ENCODE data around the gene LXN. TPM values are rescaled to one million over a fixed set of nuclear protein-coding genes. Genes with fewer than 3 reads are reported as not detected.

LXN gene
- total RNA-seq, 1 experiment from 2014 or later, result 4.6 TPM

DNA sequence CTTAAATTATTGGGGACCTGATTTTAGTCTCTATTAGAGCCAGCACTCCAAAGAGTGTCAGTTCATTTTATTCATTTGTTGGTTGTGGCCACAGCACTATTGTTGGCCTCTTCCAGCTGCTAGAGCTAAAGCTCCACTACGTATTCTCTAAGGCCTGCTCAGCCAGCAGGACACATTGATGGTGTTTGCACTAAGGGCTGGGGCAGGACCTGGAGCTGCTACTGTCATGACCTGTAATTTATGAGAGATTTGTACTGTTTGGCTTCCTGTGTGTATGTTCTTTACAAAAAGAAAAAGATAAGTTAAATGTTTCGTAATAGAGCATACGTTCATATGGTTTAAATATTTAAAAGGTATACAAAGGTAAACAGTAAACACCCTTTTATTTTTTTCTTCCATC, 20.0 kb downstream of the LXN start:
- Mint-ChIP-seq H3K27me3 (ENCODE audit: low read depth) (no peaks in the 10 kb centered on the region), H3K4me1 (no peaks in the 10 kb centered on the region), H3K9me3 (no peaks in the 10 kb centered on the region), H3K27ac (no peak overlapping the region), H3K36me3 (peaks cover 46% of the 10 kb centered on the region), H3K4me3 (no peak overlapping the region)
- POLR2A ChIA-PET, result no interaction called here
- TF ChIP-seq ATF1 (CRISPR knock-in tag; IDR thresholded peaks at IDR 0.05), result no peak
- no peak for TF ChIP-seq CDX4 (CRISPR knock-in tag; IDR thresholded peaks at IDR 0.05; ENCODE audit: borderline replicate concordance)
- no peak for TF ChIP-seq ERG (CRISPR knock-in tag; IDR thresholded peaks at IDR 0.05)
- CTCF ChIA-PET, result interaction anchor here (1.3 kb wide), 1 partner anchor 20 kb away, joined by 3 read pairs; the partner anchor contains the start of gene LXN
- ATAC-seq (no peak), DNase-seq (ENCODE audit: low spot score) (no peak)

DNA sequence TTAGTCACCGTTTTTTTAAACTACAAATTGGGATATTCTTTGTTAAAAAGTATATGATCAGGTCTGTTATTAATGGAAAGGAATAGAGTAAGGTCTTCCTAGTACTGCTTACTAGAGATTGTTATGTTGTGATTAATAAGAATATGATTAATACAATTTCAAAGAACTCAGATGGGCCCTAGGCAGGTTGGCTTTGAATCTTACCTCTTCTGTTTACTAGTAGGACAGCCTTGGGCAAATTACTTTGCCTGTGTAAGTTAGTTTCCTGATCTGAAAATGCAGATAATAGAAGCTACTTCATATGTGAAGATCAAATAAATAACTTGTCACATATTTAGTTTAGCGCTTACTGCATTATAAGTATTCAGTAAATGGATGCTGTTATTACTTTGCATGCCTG, 21.3 kb downstream of the LXN start:
- H3K9me3 Mint-ChIP-seq, result no peaks in the 10 kb centered on the region
- H3K4me1 Mint-ChIP-seq, result no peaks in the 10 kb centered on the region
- no peaks in the 10 kb centered on the region for H3K27me3 Mint-ChIP-seq (ENCODE audit: low read depth)
- H3K4me3 Mint-ChIP-seq, result no peak overlapping the region
- no peak for TF ChIP-seq NR1H2 (CRISPR knock-in tag; IDR thresholded peaks at IDR 0.05)
- TF ChIP-seq MXD4 (CRISPR knock-in tag; IDR thresholded peaks at IDR 0.05; ENCODE audit: borderline replicate concordance), result no peak
- no peak for TF ChIP-seq ETV6 (CRISPR knock-in tag; IDR thresholded peaks at IDR 0.05)
- TF ChIP-seq ZNF317 (CRISPR knock-in tag; IDR thresholded peaks at IDR 0.05; ENCODE audit: borderline replicate concordance, low read depth), result no peak
- TF ChIP-seq ZNF281 (CRISPR knock-in tag; IDR thresholded peaks at IDR 0.05), result no peak
- no peak for TF ChIP-seq NR3C1 (CRISPR knock-in tag; conservative IDR thresholded peaks at IDR 0.05; ENCODE audit: low read depth)
- no peak for TF ChIP-seq E2F5 (CRISPR knock-in tag; IDR thresholded peaks at IDR 0.05)
- TF ChIP-seq, protein P1, sequence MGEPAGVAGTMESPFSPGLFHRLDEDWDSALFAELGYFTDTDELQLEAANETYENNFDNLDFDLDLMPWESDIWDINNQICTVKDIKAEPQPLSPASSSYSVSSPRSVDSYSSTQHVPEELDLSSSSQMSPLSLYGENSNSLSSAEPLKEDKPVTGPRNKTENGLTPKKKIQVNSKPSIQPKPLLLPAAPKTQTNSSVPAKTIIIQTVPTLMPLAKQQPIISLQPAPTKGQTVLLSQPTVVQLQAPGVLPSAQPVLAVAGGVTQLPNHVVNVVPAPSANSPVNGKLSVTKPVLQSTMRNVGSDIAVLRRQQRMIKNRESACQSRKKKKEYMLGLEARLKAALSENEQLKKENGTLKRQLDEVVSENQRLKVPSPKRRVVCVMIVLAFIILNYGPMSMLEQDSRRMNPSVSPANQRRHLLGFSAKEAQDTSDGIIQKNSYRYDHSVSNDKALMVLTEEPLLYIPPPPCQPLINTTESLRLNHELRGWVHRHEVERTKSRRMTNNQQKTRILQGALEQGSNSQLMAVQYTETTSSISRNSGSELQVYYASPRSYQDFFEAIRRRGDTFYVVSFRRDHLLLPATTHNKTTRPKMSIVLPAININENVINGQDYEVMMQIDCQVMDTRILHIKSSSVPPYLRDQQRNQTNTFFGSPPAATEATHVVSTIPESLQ (CRISPR knock-in tag; IDR thresholded peaks at IDR 0.05), result no peak
- no peak for ATAC-seq
- H3K36me3 Mint-ChIP-seq, result peaks cover 49% of the 10 kb centered on the region
- POLR2A ChIA-PET, result no interaction called here
- no peak overlapping the region for H3K27ac Mint-ChIP-seq
- no peak for DNase-seq (ENCODE audit: low spot score)
- CTCF ChIA-PET, result interaction anchor here (1.3 kb wide), 1 partner anchor 21 kb away, joined by 3 read pairs; the partner anchor contains the start of gene LXN

DNA sequence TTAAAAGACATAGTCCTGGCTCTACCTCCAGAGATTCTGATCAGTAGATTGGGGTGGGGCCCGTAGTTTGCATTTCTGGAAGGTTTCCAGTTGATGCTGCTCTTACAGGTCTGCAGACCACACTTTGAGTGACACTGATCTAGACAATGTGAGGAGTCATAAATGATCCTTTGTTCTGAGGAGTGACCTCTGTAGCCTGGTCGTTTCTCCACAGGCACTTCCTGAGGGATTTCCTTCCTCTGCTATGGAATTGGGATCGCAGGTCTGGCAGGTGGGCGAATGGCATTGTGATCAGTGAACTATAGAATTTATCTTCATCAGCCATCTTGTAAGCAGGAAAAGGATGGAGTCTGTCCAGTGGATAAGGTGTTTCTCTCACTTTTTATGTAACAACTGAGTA, 22.7 kb downstream of the LXN start:
- no peak overlapping the region; the same call in 1 of the 2 replicates for H3K27ac Mint-ChIP-seq
- ChIA-PET CTCF (no interaction called here), POLR2A (no interaction called here)
- no peaks in the 10 kb centered on the region for H3K27me3 Mint-ChIP-seq (ENCODE audit: low read depth)
- peaks cover 6% of the 10 kb centered on the region for H3K4me1 Mint-ChIP-seq
- DNase-seq (ENCODE audit: low spot score) (no peak), ATAC-seq (no peak)
- no peaks in the 10 kb centered on the region for H3K9me3 Mint-ChIP-seq
- H3K4me3 Mint-ChIP-seq, result no peak overlapping the region
- TF ChIP-seq JUN (CRISPR knock-in tag; IDR thresholded peaks at IDR 0.05) (no peak), TEAD1 (CRISPR knock-in tag; IDR thresholded peaks at IDR 0.05) (no peak), MXD4 (CRISPR knock-in tag; IDR thresholded peaks at IDR 0.05; ENCODE audit: borderline replicate concordance) (no peak), ZNF138 (CRISPR knock-in tag; conservative IDR thresholded peaks at IDR 0.05) (no peak), ZBTB21 (CRISPR knock-in tag; IDR thresholded peaks at IDR 0.05; ENCODE audit: borderline replicate concordance) (no peak)
- TF ChIP-seq, protein P2, sequence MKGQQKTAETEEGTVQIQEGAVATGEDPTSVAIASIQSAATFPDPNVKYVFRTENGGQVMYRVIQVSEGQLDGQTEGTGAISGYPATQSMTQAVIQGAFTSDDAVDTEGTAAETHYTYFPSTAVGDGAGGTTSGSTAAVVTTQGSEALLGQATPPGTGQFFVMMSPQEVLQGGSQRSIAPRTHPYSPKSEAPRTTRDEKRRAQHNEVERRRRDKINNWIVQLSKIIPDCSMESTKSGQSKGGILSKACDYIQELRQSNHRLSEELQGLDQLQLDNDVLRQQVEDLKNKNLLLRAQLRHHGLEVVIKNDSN (CRISPR knock-in tag; IDR thresholded peaks at IDR 0.05), result no peak
- H3K36me3 Mint-ChIP-seq, result peaks cover 47% of the 10 kb centered on the region

Measured in WTC11 (cell line).